Chondrocyte (in vitro differentiated cells): ENCODE data around the gene MKLN1. TPM values are rescaled to one million over a fixed set of nuclear protein-coding genes. Genes with fewer than 3 reads are reported as not detected.

ENCODE experiments used
- DNase-seq: peaks from one replicate; pipeline ENCODE4 v3.0.0; 2021; ENCODE audit warnings: mixed read lengths, low spot score
- H3K27ac Mint-ChIP-seq: one replicate; pipeline ENCODE4 v1.8.0; 2021; ENCODE audit warnings: mild to moderate bottlenecking, moderate library complexity, mixed read lengths; ENCODE audit not compliant: unreplicated experiment
- H3K27me3 Mint-ChIP-seq: 2 replicates; pipeline ENCODE4 v1.8.0; 2021; ENCODE audit warnings: low read depth, mixed read lengths
- H3K36me3 Mint-ChIP-seq: 2 replicates; pipeline ENCODE4 v1.8.0; 2021; ENCODE audit warnings: low read depth, mixed read lengths
- H3K4me1 Mint-ChIP-seq: 2 replicates; pipeline ENCODE4 v1.8.0; 2021; ENCODE audit warnings: low read depth, mild to moderate bottlenecking, mixed read lengths
- H3K4me3 Mint-ChIP-seq: one replicate; pipeline ENCODE4 v1.8.0; 2021; ENCODE audit warnings: mild to moderate bottlenecking, moderate library complexity, mixed read lengths; ENCODE audit not compliant: unreplicated experiment
- H3K9me3 Mint-ChIP-seq: 2 replicates; pipeline ENCODE4 v1.8.0; 2021; ENCODE audit warnings: low read depth, mixed read lengths
- total RNA-seq: library from RNA; stranded (reverse); gene quantifications from 3 replicates; pipeline ENCODE4 v1.2.1, GENCODE V29; 2021
- TF ChIP-seq, protein P1 (sequence below): fragments of 200-600 bp; sonication (generic); IDR thresholded peaks from 2 replicates; pipeline ENCODE4 v1.5.0; 2021; ENCODE audit warnings: antibody characterized with exemption, mild to moderate bottlenecking, moderate library complexity

Gene MKLN1
- total RNA-seq, 1 donor from 2014 or later: 33.4 TPM

- TF ChIP-seq, protein P1, sequence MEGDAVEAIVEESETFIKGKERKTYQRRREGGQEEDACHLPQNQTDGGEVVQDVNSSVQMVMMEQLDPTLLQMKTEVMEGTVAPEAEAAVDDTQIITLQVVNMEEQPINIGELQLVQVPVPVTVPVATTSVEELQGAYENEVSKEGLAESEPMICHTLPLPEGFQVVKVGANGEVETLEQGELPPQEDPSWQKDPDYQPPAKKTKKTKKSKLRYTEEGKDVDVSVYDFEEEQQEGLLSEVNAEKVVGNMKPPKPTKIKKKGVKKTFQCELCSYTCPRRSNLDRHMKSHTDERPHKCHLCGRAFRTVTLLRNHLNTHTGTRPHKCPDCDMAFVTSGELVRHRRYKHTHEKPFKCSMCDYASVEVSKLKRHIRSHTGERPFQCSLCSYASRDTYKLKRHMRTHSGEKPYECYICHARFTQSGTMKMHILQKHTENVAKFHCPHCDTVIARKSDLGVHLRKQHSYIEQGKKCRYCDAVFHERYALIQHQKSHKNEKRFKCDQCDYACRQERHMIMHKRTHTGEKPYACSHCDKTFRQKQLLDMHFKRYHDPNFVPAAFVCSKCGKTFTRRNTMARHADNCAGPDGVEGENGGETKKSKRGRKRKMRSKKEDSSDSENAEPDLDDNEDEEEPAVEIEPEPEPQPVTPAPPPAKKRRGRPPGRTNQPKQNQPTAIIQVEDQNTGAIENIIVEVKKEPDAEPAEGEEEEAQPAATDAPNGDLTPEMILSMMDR: no peak
- DNase-seq: no peak
- Mint-ChIP-seq H3K4me3 (peak overlapping the region; percentile 85), H3K4me1 (peaks cover 38% of the 10 kb centered on the region), H3K27me3 (no peaks in the 10 kb centered on the region), H3K36me3 (no peaks in the 10 kb centered on the region), H3K27ac (peak overlapping the region; percentile 100), H3K9me3 (no peaks in the 10 kb centered on the region)
Observed at GRCh38 chr7:131326576-131326975, 1.1 kb upstream of the MKLN1 start.

DNA sequence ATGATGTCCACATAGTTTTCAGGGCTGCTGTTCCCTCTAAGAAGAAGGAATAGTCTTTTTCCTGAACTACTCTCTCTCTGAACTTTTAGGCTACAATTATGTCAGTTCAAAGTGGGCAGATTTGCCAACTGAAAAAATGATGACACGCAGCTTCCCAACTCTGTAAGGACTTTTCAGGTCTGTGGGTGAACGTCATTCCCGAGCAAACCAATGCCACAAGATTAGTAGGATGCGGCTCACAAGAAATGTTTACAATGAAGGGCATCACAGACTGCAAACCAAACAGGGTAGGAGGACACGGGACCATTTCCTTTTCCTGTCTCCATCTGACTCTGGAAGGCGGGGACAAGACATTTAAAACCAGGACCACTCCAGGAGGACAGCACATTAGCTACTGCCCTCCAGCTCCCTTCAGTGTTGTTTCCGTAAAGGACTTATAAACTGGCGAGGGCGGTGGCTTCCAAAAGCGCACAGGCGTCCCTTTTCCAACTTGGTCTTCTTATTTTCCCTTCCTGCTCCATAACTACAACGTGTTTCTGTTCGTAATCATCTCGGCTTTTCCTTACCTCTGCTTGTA, 539 bp upstream of the MKLN1 start:
- H3K4me3 Mint-ChIP-seq: peak overlapping the region; percentile 85
- TF ChIP-seq, protein P1: no peak
- no peaks in the 10 kb centered on the region for H3K9me3 Mint-ChIP-seq
- peak overlapping the region; percentile 100 for H3K27ac Mint-ChIP-seq
- DNase-seq: no peak
- H3K36me3 Mint-ChIP-seq: no peaks in the 10 kb centered on the region
- no peaks in the 10 kb centered on the region for H3K27me3 Mint-ChIP-seq
- peaks cover 38% of the 10 kb centered on the region for H3K4me1 Mint-ChIP-seq

GRCh38 chr7:131328377-131329175, 900 bp downstream of the MKLN1 start:
- TF ChIP-seq, protein P1: no peak
- H3K4me3 Mint-ChIP-seq: peak overlapping the region; percentile 85
- peaks cover 38% of the 10 kb centered on the region for H3K4me1 Mint-ChIP-seq
- H3K27ac Mint-ChIP-seq: peak overlapping the region; percentile 100
- H3K27me3 Mint-ChIP-seq: no peaks in the 10 kb centered on the region
- DNase-seq: no peak
- H3K36me3 Mint-ChIP-seq: no peaks in the 10 kb centered on the region
- H3K9me3 Mint-ChIP-seq: no peaks in the 10 kb centered on the region

GRCh38 chr7:131329176-131329570, 1.5 kb downstream of the MKLN1 start:
- Mint-ChIP-seq H3K27me3 (no peaks in the 10 kb centered on the region), H3K36me3 (no peaks in the 10 kb centered on the region), H3K4me1 (peaks cover 40% of the 10 kb centered on the region), H3K9me3 (no peaks in the 10 kb centered on the region), H3K4me3 (peak overlapping the region; percentile 85), H3K27ac (peak overlapping the region; percentile 100)
- DNase-seq: no peak
- TF ChIP-seq, protein P1: no peak

- Mint-ChIP-seq H3K27ac (peak overlapping the region; percentile 58), H3K9me3 (no peaks in the 10 kb centered on the region), H3K4me1 (peaks cover 44% of the 10 kb centered on the region), H3K4me3 (peak overlapping the region; percentile 10), H3K36me3 (no peaks in the 10 kb centered on the region), H3K27me3 (no peaks in the 10 kb centered on the region)
- TF ChIP-seq, protein P1: no peak
- DNase-seq: no peak
Observed at GRCh38 chr7:131330299-131330698, 2.6 kb downstream of the MKLN1 start.
